ENCODE results near the gene PUS10. TPM values are rescaled to one million over a fixed set of nuclear protein-coding genes. Genes with fewer than 3 reads are reported as not detected.

Gene PUS10
- polyA plus RNA-seq, 2 of the 4 experiments (the other 2 are of a cell fraction) = 3.3 to 9.3 TPM

DNA sequence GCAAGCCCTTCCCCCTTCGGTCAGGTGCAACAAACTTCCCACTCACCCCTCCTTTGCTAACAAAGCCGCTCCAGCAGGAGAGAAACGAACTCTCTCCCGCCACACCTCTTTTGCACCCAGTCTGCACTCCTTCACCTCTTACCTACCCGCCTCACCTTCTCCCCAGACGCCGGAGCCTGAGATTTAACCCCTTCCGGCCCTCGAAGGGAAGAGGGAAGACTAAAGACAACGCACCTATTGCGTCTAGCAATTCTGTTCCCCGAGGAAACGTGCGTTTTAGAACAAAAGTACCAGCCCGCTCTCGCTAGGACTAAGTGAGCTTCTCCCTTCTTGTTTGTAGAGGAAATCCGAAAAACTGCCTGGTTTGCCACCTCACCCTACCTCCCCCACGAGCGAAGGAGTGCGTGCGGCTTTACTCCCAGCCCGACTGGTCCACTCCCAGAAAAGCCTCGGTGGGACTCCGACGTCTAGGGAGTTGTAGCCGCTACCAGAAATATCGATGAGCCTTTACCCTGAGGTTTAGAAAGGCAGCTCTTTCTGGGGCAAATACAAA lies 976 bp downstream of the PUS10 start (continued):
- TF ChIP-seq, protein P1, sequence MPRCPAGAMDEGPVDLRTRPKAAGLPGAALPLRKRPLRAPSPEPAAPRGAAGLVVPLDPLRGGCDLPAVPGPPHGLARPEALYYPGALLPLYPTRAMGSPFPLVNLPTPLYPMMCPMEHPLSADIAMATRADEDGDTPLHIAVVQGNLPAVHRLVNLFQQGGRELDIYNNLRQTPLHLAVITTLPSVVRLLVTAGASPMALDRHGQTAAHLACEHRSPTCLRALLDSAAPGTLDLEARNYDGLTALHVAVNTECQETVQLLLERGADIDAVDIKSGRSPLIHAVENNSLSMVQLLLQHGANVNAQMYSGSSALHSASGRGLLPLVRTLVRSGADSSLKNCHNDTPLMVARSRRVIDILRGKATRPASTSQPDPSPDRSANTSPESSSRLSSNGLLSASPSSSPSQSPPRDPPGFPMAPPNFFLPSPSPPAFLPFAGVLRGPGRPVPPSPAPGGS (IDR thresholded peaks at IDR 0.05) = peak; percentile 63; the same call in 1 of the 3 replicates
- TF ChIP-seq FOSL2 (IDR thresholded peaks at IDR 0.05) (no peak), FOSL2 (CRISPR knock-in tag; IDR thresholded peaks at IDR 0.05) (peak; percentile 59), MYC (IDR thresholded peaks at IDR 0.05; ENCODE audit: borderline replicate concordance, low read length) (peak; percentile 62), EP300 (IDR thresholded peaks at IDR 0.05) (peak in 1 of 2 experiments; percentile 13; a peak in 1 of 5 replicates), HOXB5 (CRISPR knock-in tag; IDR thresholded peaks at IDR 0.05) (peak; percentile 76; the same call in 1 of the 2 replicates), SREBF2 (IDR thresholded peaks at IDR 0.05) (no peak), PBX3 (IDR thresholded peaks at IDR 0.05) (0 out of 2 replicates have a peak, but pooled peaks have one; percentile 45), RCOR1 (IDR thresholded peaks at IDR 0.05; ENCODE audit: low read depth, low read length) (no peak), EHF (CRISPR knock-in tag; IDR thresholded peaks at IDR 0.05) (no peak), GATA3 (IDR thresholded peaks at IDR 0.05; ENCODE audit: borderline replicate concordance) (peak; percentile 61), FOSB (CRISPR knock-in tag; IDR thresholded peaks at IDR 0.05) (0 out of 2 replicates have a peak, but pooled peaks have one; percentile 59), RAD21 (conservative IDR thresholded peaks at IDR 0.05 in 1 of 2, IDR thresholded peaks at IDR 0.05 in 1 of 2) (0 out of 5 replicates have a peak, but pooled peaks of 1 of the 2 experiments have one; percentile 2), MAFK (IDR thresholded peaks at IDR 0.05; ENCODE audit: partially characterized antibody) (peak; percentile 9), JUN (IDR thresholded peaks at IDR 0.05) (peak; percentile 89 to 92; a peak in 4 of 5 replicates), MAZ (IDR thresholded peaks at IDR 0.05; ENCODE audit: borderline replicate concordance, low read depth, low read length) (peak; percentile 61; the same call in 1 of the 2 replicates), RNF2 (IDR thresholded peaks at IDR 0.05; ENCODE audit: borderline replicate concordance, low read depth) (no peak), ZFP36 (IDR thresholded peaks at IDR 0.05; ENCODE audit: borderline replicate concordance, partially characterized antibody) (no peak), NPAS2 (CRISPR knock-in tag; IDR thresholded peaks at IDR 0.05; ENCODE audit: borderline replicate concordance) (no peak), TP53 (CRISPR knock-in tag; IDR thresholded peaks at IDR 0.05) (no peak), ZC3H11A (IDR thresholded peaks at IDR 0.05) (no peak), KDM1A (IDR thresholded peaks at IDR 0.05; ENCODE audit: low read depth) (no peak; the same call in 1 of the 2 replicates), CHD2 (IDR thresholded peaks at IDR 0.05; ENCODE audit: low read length, partially characterized antibody) (peak; percentile 52), CEBPB (IDR thresholded peaks at IDR 0.05) (peak in 1 of 2 experiments; percentile 33; a peak in 1 of 4 replicates)
- TF ChIP-seq, protein P2, sequence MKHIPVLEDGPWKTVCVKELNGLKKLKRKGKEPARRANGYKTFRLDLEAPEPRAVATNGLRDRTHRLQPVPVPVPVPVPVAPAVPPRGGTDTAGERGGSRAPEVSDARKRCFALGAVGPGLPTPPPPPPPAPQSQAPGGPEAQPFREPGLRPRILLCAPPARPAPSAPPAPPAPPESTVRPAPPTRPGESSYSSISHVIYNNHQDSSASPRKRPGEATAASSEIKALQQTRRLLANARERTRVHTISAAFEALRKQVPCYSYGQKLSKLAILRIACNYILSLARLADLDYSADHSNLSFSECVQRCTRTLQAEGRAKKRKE (CRISPR knock-in tag; IDR thresholded peaks at IDR 0.05; ENCODE audit: low read depth) = no peak

DNA sequence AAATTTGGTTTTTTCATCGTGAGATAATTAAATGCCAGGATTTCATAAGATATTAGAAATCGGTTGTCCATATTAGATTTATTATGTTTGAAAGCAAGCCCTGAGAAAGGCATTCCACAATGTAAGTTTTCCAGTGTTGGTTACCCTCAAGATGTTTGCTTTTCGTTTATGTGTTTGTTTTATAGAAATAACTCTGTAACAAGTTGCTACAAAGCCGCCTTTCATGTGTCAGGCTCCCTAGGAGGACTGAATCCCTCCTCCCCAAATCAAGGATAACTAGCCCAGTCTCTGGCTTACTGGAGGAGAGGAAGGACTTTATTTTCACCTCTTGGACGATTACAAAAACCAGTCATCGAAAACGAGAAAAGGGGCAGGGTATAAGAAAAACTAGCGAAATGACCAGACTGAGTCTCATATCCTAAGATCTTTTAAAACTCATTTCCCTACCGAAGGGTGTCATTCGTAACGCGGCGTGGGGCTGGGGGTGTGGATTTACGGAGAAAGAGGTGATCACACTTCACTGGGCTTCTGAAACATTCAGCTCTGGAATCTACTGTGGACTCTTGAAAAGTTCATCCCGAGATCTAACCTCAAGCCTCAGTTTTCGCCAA lies 1.6 kb downstream of the PUS10 start:
- H3K4me2 ChIP-seq = peak overlapping the region; percentile 85
- peak overlapping the region; percentile 86 for H3K4me3 ChIP-seq
- 2% methylated on average over 16 of the region's 16 CpGs for WGBS (ENCODE audit: missing lambda C conversion rate)
- H3K27ac ChIP-seq = peak overlapping the region; percentile 94 to 97
- ChIA-PET POLR2A (interaction anchor here (1.2 to 1.6 kb wide), 2 partner anchors 11 to 49 kb away, joined by 4 to 5 read pairs; partner anchors contain the start of gene SANBR), CTCF (interaction anchor here (1.0 to 1.9 kb wide), 5 partner anchors 11 to 31 kb away, joined by 3 to 6 read pairs (median 3); no protein-coding TSS in a partner anchor)
- peaks cover 4% of the 10 kb centered on the region; the same call in 2 of the 3 replicates for H3K9me3 ChIP-seq
- DNase-seq (ENCODE audit: low read depth in 1 of 2, low spot score in 1 of 2) (peak in 1 of 2 experiments; percentile 20), ATAC-seq (no peak; a peak in 1 of 6 replicates), FAIRE-seq (no peak)
- peaks cover 42% of the 10 kb centered on the region for H3K4me1 ChIP-seq
- TF ChIP-seq RAD21 (conservative IDR thresholded peaks at IDR 0.05 in 1 of 2, IDR thresholded peaks at IDR 0.05 in 1 of 2) (no peak), FOXS1 (CRISPR knock-in tag; IDR thresholded peaks at IDR 0.05) (no peak), EP300 (IDR thresholded peaks at IDR 0.05) (0 out of 5 replicates have a peak, but pooled peaks of 1 of the 2 experiments have one; percentile 8), RNF2 (IDR thresholded peaks at IDR 0.05; ENCODE audit: borderline replicate concordance, low read depth) (no peak), HOXB5 (CRISPR knock-in tag; IDR thresholded peaks at IDR 0.05) (no peak), FOSL2 (IDR thresholded peaks at IDR 0.05) (no peak), FOSL2 (CRISPR knock-in tag; IDR thresholded peaks at IDR 0.05) (no peak), CHD2 (IDR thresholded peaks at IDR 0.05; ENCODE audit: low read length, partially characterized antibody) (no peak), ZNF302 (CRISPR knock-in tag; IDR thresholded peaks at IDR 0.05) (no peak), JUN (IDR thresholded peaks at IDR 0.05) (no peak), NFE2L2 (conservative IDR thresholded peaks at IDR 0.05; ENCODE audit: low read length) (no peak)
- TF ChIP-seq, protein P3, sequence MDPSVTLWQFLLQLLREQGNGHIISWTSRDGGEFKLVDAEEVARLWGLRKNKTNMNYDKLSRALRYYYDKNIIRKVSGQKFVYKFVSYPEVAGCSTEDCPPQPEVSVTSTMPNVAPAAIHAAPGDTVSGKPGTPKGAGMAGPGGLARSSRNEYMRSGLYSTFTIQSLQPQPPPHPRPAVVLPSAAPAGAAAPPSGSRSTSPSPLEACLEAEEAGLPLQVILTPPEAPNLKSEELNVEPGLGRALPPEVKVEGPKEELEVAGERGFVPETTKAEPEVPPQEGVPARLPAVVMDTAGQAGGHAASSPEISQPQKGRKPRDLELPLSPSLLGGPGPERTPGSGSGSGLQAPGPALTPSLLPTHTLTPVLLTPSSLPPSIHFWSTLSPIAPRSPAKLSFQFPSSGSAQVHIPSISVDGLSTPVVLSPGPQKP (IDR thresholded peaks at IDR 0.05; ENCODE audit: low read depth, low read length) = no peak

All from A549 (cell line).